Neural crest cell (in vitro differentiated cells): ENCODE data around the gene B4GALT5. TPM values are rescaled to one million over a fixed set of nuclear protein-coding genes. Genes with fewer than 3 reads are reported as not detected.

Experiments
- DNase-seq: peaks from one replicate; pipeline ENCODE4 v3.0.0; 2021; ENCODE audit warnings: low read depth, mixed read lengths, low spot score
- H3K27ac Mint-ChIP-seq: one replicate; pipeline ENCODE4 v1.8.0; 2021; ENCODE audit warnings: mild to moderate bottlenecking, mixed read lengths; ENCODE audit not compliant: unreplicated experiment
- H3K27me3 Mint-ChIP-seq: 2 replicates; pipeline ENCODE4 v1.8.0; 2021; ENCODE audit warnings: low read depth, mild to moderate bottlenecking, mixed read lengths
- H3K36me3 Mint-ChIP-seq: 2 replicates; pipeline ENCODE4 v1.8.0; 2021; ENCODE audit warnings: low read depth, mild to moderate bottlenecking, mixed read lengths
- H3K4me1 Mint-ChIP-seq: 2 replicates; pipeline ENCODE4 v1.8.0; 2021; ENCODE audit warnings: mixed read lengths
- H3K4me3 Mint-ChIP-seq: one replicate; pipeline ENCODE4 v1.8.0; 2021; ENCODE audit warnings: mild to moderate bottlenecking, mixed read lengths
- H3K9me3 Mint-ChIP-seq: 2 replicates; pipeline ENCODE4 v1.8.0; 2021; ENCODE audit warnings: mixed read lengths
- CTCF ChIP-seq: fragments of 200-600 bp; sonication (generic); conservative IDR thresholded peaks from 2 replicates; pipeline ENCODE4 v1.5.0; 2021; ENCODE audit warnings: antibody characterized with exemption, mild to moderate bottlenecking
- total RNA-seq: library from RNA; stranded (reverse); gene quantifications from 2 replicates; pipeline ENCODE4 v1.2.1, GENCODE V29; 2021

Gene B4GALT5
- total RNA-seq, 1 donor from 2014 or later = 49.0 TPM

GRCh38 chr20:49697071-49697470, 16.6 kb downstream of the B4GALT5 start:
- Mint-ChIP-seq H3K27me3 (no peaks in the 10 kb centered on the region), H3K27ac (no peak overlapping the region), H3K36me3 (no peaks in the 10 kb centered on the region), H3K9me3 (no peaks in the 10 kb centered on the region), H3K4me3 (no peak overlapping the region), H3K4me1 (peaks cover 65% of the 10 kb centered on the region)
- TF ChIP-seq CTCF = no peak
- DNase-seq = no peak

- Mint-ChIP-seq H3K4me3 (no peak overlapping the region), H3K27me3 (no peaks in the 10 kb centered on the region), H3K9me3 (no peaks in the 10 kb centered on the region), H3K4me1 (peaks cover 60% of the 10 kb centered on the region), H3K36me3 (no peaks in the 10 kb centered on the region), H3K27ac (no peak overlapping the region)
- DNase-seq = no peak
- TF ChIP-seq CTCF = no peak
Measured at GRCh38 chr20:49696594-49696993, 17.1 kb downstream of the B4GALT5 start.

GRCh38 chr20:49695830-49696229, 17.8 kb downstream of the B4GALT5 start:
- no peak for DNase-seq
- no peaks in the 10 kb centered on the region for H3K36me3 Mint-ChIP-seq
- H3K27me3 Mint-ChIP-seq = no peaks in the 10 kb centered on the region
- H3K9me3 Mint-ChIP-seq = no peaks in the 10 kb centered on the region
- H3K4me1 Mint-ChIP-seq = peaks cover 53% of the 10 kb centered on the region
- no peak overlapping the region for H3K4me3 Mint-ChIP-seq
- H3K27ac Mint-ChIP-seq = no peak overlapping the region
- TF ChIP-seq CTCF = no peak

GRCh38 chr20:49694450-49695071, 19.1 kb downstream of the B4GALT5 start:
- H3K36me3 Mint-ChIP-seq = no peaks in the 10 kb centered on the region
- no peak for DNase-seq
- TF ChIP-seq CTCF = no peak
- no peak overlapping the region for H3K27ac Mint-ChIP-seq
- H3K27me3 Mint-ChIP-seq = no peaks in the 10 kb centered on the region
- H3K4me3 Mint-ChIP-seq = no peak overlapping the region
- peaks cover 41% of the 10 kb centered on the region for H3K4me1 Mint-ChIP-seq
- H3K9me3 Mint-ChIP-seq = no peaks in the 10 kb centered on the region

- H3K36me3 Mint-ChIP-seq = no peaks in the 10 kb centered on the region
- no peak for TF ChIP-seq CTCF
- no peak for DNase-seq
- peaks cover 37% of the 10 kb centered on the region for H3K4me1 Mint-ChIP-seq
- H3K27me3 Mint-ChIP-seq = no peaks in the 10 kb centered on the region
- H3K9me3 Mint-ChIP-seq = no peaks in the 10 kb centered on the region
- H3K4me3 Mint-ChIP-seq = no peak overlapping the region
- no peak overlapping the region for H3K27ac Mint-ChIP-seq
Measured at GRCh38 chr20:49693435-49694171, 20.1 kb downstream of the B4GALT5 start.
